ENCODE data around the gene SLC27A3.
A peak's percentile ranks its signal among the peaks of the same experiment; 100 is the strongest.
"Not testable (repeated sequence)": the region's sequence is repeated elsewhere in the genome, so short reads cannot be mapped to it uniquely, and the experiment has no call there.

The SLC27A3 gene

GRCh38 chr1:153763365-153764225 lies 11.6 kb upstream of the SLC27A3 start:
- no peak for DNase-seq

- no peak for DNase-seq
These were observed 10.9 kb upstream of the SLC27A3 start for GRCh38 chr1:153764310-153764709.

- DNase-seq: not testable (repeated sequence)
These were observed 8.5 kb upstream of the SLC27A3 start for GRCh38 chr1:153766663-153767062.

GRCh38 chr1:153767519-153767918 lies 7.7 kb upstream of the SLC27A3 start:
- no peak for DNase-seq

GRCh38 chr1:153768316-153769181 lies 6.7 kb upstream of the SLC27A3 start:
- DNase-seq: no peak

- no peak for DNase-seq
These were observed 6.0 kb upstream of the SLC27A3 start for GRCh38 chr1:153769221-153769620.

- DNase-seq: no peak
These were observed 4.4 kb upstream of the SLC27A3 start for GRCh38 chr1:153770797-153771196.

GRCh38 chr1:153771261-153771660 lies 3.9 kb upstream of the SLC27A3 start:
- DNase-seq: no peak

- DNase-seq: no peak
These were observed 3.2 kb upstream of the SLC27A3 start for GRCh38 chr1:153771841-153772593.

GRCh38 chr1:153773096-153773921 lies 1.9 kb upstream of the SLC27A3 start:
- no peak for DNase-seq

GRCh38 chr1:153774026-153774595 lies 1.1 kb upstream of the SLC27A3 start:
- DNase-seq: no peak

GRCh38 chr1:153775458-153776327 lies 486 bp downstream of the SLC27A3 start:
- DNase-seq: peak; percentile 72

GRCh38 chr1:153776352-153776751 lies 1.1 kb downstream of the SLC27A3 start:
- DNase-seq: no peak

- no peak for DNase-seq
These were observed 1.7 kb downstream of the SLC27A3 start for GRCh38 chr1:153776845-153777370.

GRCh38 chr1:153777648-153778047 lies 2.4 kb downstream of the SLC27A3 start:
- no peak for DNase-seq

GRCh38 chr1:153778051-153778823 lies 3.0 kb downstream of the SLC27A3 start:
- no peak for DNase-seq

- DNase-seq: no peak
These were observed 3.8 kb downstream of the SLC27A3 start for GRCh38 chr1:153778824-153779519.

GRCh38 chr1:153779781-153780541 lies 4.8 kb downstream of the SLC27A3 start:
- no peak for DNase-seq

All from NCI-H1092 (cell line).